Bronchial epithelial cell (primary cell): ENCODE measurements around the gene PCGF3. TPM values are rescaled to one million over a fixed set of nuclear protein-coding genes. Genes with fewer than 3 reads are reported as not detected.

Source experiments
- DNase-seq: peaks from one replicate; pipeline ENCODE4 v3.0.0-alpha.2; 2010; ENCODE audit warnings: low read depth
- FAIRE-seq: peaks from 2 replicates; lab custom pipeline; 2011; peaks lifted over from hg19 to GRCh38; lab: Jason Lieb, UNC
- H3K27me3 ChIP-seq: 2 replicates; pipeline ENCODE4 v1.5.1; 2011; ENCODE audit warnings: low read length; ENCODE audit not compliant: control insufficient read depth, insufficient read depth
- H3K36me3 ChIP-seq: 2 replicates; pipeline ENCODE4 v1.5.1; 2011; ENCODE audit warnings: low read length; ENCODE audit not compliant: control insufficient read depth, insufficient read depth
- H3K4me3 ChIP-seq: 2 replicates; pipeline ENCODE4 v1.5.1; 2011; ENCODE audit warnings: mild to moderate bottlenecking, low read depth, low read length, control low read depth
- CTCF ChIP-seq: IDR thresholded peaks from 2 replicates; pipeline ENCODE4 v1.5.1; 2011; ENCODE audit warnings: mild to moderate bottlenecking, moderate library complexity, low read length, control low read depth, inconsistent platforms; ENCODE audit not compliant: insufficient read depth, severe bottlenecking
- total RNA-seq: library from RNA; depleted of rRNA; stranded (reverse); fragments of >200 nt; gene quantifications from 2 replicates; pipeline ENCODE4 v1.2.1, GENCODE V29; 2014

Gene PCGF3
- total RNA-seq, 1 donor from 2014 or later, result 30.5 TPM

DNA sequence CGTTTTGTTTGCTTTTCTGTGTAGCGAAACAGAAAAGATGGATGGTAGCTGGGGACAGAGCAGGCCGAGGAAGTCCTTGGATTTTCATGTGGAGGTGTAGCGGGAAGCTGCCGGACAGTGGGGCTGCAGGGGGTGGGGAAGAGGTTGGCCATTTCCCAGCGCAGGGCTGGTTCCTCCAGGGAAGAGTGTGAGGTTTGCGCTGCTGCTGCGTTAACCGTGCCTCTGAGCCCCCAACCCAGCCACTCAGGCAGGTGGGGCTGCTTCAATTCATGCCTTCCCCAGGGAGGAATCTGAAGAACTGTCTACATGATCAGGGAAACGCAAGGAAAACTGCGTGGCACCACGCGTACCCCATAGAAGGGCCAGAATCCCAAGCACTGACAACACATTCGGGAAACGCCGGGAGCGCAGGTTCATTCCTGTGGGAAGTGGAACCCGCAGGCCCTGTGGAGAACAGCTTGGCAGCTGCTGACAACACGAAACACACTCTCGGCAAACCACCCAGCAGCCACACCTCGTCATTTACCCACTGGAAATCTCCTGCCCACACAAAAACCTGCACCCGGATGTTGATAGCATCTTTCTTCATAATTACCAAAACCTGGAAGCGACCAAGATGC, 57.7 kb downstream of the PCGF3 start:
- Histone ChIP-seq H3K36me3 (peaks cover 15% of the 10 kb centered on the region), H3K4me3 (no peak overlapping the region), H3K27me3 (no peaks in the 10 kb centered on the region)
- TF ChIP-seq CTCF, result no peak
- FAIRE-seq (no peak), DNase-seq (no peak)

- FAIRE-seq, result no peak
- no peak for DNase-seq
These were observed 58.3 kb downstream of the PCGF3 start for GRCh38 chr4:763922-764321.

DNA sequence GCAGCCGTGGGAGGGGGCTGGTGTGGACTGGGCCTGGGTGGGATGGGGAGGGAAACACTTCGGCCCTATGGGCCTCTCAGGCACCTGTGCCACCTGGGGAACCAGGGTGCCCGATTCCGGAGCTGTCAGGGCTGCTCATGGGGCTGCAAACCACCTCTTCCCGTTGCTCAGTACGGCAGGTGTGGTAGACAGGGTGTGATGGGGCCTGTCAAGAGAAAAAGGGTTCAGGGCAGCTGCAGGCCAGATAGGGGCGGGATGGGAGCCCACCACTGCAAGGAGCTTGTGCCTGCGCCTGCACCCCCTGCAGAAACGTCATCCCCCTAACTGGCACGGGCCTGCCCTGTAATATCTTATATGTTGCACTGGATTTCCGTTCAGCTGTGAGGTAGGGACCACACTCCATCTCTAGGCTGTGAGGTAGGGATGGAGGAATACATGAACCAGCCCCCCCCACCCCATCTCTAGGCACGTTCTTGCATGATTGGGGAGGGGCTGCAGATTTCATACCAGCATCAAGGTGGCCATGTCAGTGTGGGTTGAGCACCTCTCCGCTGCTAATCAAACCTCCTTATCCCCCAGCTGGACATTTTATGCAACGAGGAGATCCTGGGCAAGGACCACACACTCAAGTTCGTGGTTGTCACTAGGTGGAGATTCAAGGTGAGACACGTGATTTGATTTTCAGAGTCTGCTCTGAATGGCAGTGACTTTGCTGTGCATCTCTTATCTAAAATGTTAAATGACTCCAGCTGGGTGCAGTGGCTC, 59.0 kb downstream of the PCGF3 start:
- peaks cover 18% of the 10 kb centered on the region for H3K36me3 ChIP-seq
- no peak overlapping the region for H3K4me3 ChIP-seq
- DNase-seq (no peak), FAIRE-seq (no peak)
- TF ChIP-seq CTCF, result no peak
- H3K27me3 ChIP-seq, result no peaks in the 10 kb centered on the region

More at GRCh38 chr4:763922-764321, 58.3 kb downstream of the PCGF3 start:
- H3K4me3 ChIP-seq, result no peak overlapping the region
- H3K27me3 ChIP-seq, result no peaks in the 10 kb centered on the region
- no peak for TF ChIP-seq CTCF
- peaks cover 15% of the 10 kb centered on the region for H3K36me3 ChIP-seq

DNA sequence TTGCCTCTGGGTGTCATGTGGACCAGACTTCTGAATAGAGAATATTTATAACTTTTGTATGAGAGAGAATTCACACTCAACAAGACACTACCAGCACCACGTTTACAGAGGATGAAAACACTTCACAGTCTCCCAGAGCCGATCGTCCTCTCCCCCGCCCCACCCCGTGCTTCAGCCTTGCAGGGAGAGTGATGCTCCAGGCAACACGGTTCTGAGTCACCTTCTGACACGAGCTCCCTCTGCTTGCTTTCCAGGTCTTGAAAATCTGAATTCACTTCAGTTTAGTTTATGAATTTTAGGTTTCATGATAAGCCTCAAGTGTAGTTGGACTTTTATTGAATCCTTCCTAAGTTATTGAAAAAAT, 60.5 kb downstream of the PCGF3 start:
- Histone ChIP-seq H3K36me3 (peaks cover 17% of the 10 kb centered on the region), H3K27me3 (no peaks in the 10 kb centered on the region), H3K4me3 (no peak overlapping the region)
- peak; percentile 71 for DNase-seq
- no peak for TF ChIP-seq CTCF
- no peak for FAIRE-seq

GRCh38 chr4:766559-767283, 61.1 kb downstream of the PCGF3 start:
- Histone ChIP-seq H3K36me3 (peaks cover 17% of the 10 kb centered on the region), H3K27me3 (no peaks in the 10 kb centered on the region), H3K4me3 (no peak overlapping the region)
- TF ChIP-seq CTCF, result no peak
- FAIRE-seq (no peak), DNase-seq (no peak)
